Measurements from ENCODE around the gene OTOF. TPM values are rescaled to one million over a fixed set of nuclear protein-coding genes. Genes with fewer than 3 reads are reported as not detected.
A peak's percentile ranks its signal among the peaks of the same experiment; 100 is the strongest.

Gene OTOF
- total and polyA plus RNA-seq, 2 experiments from 2014 or later: 0.21 to 0.23 TPM

GRCh38 chr2:26479131-26479788 lies 1.3 kb upstream of the OTOF start:
- Histone ChIP-seq H4K20me1 (replicated peaks; ENCODE audit: insufficient read depth) (no peaks in the 10 kb centered on the region), H3K4me2 (no peak overlapping the region), H2AFZ (peak overlapping the region; percentile 32; the same call in 1 of the 2 replicates), H3K36me3 (ENCODE audit: insufficient read depth) (no peaks in the 10 kb centered on the region), H3K27me3 (ENCODE audit: insufficient read depth) (no peaks in the 10 kb centered on the region), H3K4me3 (no peak overlapping the region), H3F3A (replicated peaks; ENCODE audit: low read depth) (no peaks in the 10 kb centered on the region), H3K9me2 (ENCODE audit: insufficient read depth) (no peaks in the 10 kb centered on the region), H3K79me2 (replicated peaks; ENCODE audit: insufficient read depth) (no peaks in the 10 kb centered on the region), H3K27ac (ENCODE audit: low read depth) (no peak overlapping the region), H3K4me1 (ENCODE audit: insufficient read depth) (peaks cover 7% of the 10 kb centered on the region; the same call in 1 of the 2 replicates)
- Mint-ChIP-seq H3K4me3 (no peak overlapping the region), H3K4me1 (peaks cover 4% of the 10 kb centered on the region), H3K27ac (no peak overlapping the region), H3K27me3 (ENCODE audit: insufficient read depth, low read depth, poor library complexity) (peaks cover 9% of the 10 kb centered on the region), H3K36me3 (ENCODE audit: low read depth) (no peaks in the 10 kb centered on the region), H3K9me3 (no peaks in the 10 kb centered on the region)
- TF ChIP-seq NANOG (IDR thresholded peaks at IDR 0.05; ENCODE audit: borderline replicate concordance) (no peak), ETS1 (IDR thresholded peaks at IDR 0.05) (no peak), CREB1 (CRISPR knock-in tag; IDR thresholded peaks at IDR 0.05; ENCODE audit: low read depth) (no peak), EZH2 (IDR thresholded peaks at IDR 0.05; ENCODE audit: low read depth, unreplicated experiment) (no peak), ZNF114 (CRISPR knock-in tag; IDR thresholded peaks at IDR 0.05) (no peak), POLR2AphosphoS5 (IDR thresholded peaks at IDR 0.05; ENCODE audit: low read depth) (no peak), STAT1 (IDR thresholded peaks at IDR 0.05; ENCODE audit: unreplicated experiment) (no peak), ZNF331 (CRISPR knock-in tag; IDR thresholded peaks at IDR 0.05; ENCODE audit: low read depth) (no peak), JUNB (IDR thresholded peaks at IDR 0.05; ENCODE audit: unreplicated experiment) (no peak)
- TF ChIP-seq, protein P1, sequence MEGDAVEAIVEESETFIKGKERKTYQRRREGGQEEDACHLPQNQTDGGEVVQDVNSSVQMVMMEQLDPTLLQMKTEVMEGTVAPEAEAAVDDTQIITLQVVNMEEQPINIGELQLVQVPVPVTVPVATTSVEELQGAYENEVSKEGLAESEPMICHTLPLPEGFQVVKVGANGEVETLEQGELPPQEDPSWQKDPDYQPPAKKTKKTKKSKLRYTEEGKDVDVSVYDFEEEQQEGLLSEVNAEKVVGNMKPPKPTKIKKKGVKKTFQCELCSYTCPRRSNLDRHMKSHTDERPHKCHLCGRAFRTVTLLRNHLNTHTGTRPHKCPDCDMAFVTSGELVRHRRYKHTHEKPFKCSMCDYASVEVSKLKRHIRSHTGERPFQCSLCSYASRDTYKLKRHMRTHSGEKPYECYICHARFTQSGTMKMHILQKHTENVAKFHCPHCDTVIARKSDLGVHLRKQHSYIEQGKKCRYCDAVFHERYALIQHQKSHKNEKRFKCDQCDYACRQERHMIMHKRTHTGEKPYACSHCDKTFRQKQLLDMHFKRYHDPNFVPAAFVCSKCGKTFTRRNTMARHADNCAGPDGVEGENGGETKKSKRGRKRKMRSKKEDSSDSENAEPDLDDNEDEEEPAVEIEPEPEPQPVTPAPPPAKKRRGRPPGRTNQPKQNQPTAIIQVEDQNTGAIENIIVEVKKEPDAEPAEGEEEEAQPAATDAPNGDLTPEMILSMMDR (conservative IDR thresholded peaks at IDR 0.05; ENCODE audit: low read depth in 2 of 2): no peak
- peak; percentile 8; the same call in 1 of the 3 replicates for ATAC-seq
- no peak for DNase-seq (ENCODE audit: low spot score)

DNA sequence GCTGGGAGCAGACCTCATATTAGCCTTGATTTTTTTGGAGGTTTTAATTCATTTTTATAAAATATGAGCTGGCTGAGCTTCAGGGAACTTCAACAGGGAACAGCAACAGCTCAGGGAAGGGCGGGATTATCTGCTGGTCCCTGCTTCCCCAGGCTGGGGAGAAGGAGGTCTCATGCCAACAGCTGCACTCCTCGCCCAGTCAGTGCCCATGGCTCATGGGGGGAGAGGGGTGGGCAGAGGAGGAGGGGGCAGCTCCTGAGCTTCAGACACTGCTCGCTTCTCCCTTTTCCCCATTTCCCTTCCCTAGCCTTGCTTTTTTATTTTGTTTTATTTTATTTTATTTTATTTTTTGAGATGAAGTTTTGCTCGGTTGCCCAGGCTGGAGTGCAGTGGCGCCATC lies 442 bp upstream of the OTOF start:
- H3K9me3 Mint-ChIP-seq: no peaks in the 10 kb centered on the region
- peaks cover 4% of the 10 kb centered on the region for H3K4me1 Mint-ChIP-seq
- no peak for ATAC-seq
- TF ChIP-seq STAT1 (IDR thresholded peaks at IDR 0.05; ENCODE audit: unreplicated experiment): no peak
- no peak for TF ChIP-seq ETS1 (IDR thresholded peaks at IDR 0.05)
- no peak for TF ChIP-seq EZH2 (IDR thresholded peaks at IDR 0.05; ENCODE audit: low read depth, unreplicated experiment)
- TF ChIP-seq POLR2AphosphoS5 (IDR thresholded peaks at IDR 0.05; ENCODE audit: low read depth): no peak
- TF ChIP-seq ZNF462 (CRISPR knock-in tag; IDR thresholded peaks at IDR 0.05): no peak
- TF ChIP-seq ZNF331 (CRISPR knock-in tag; IDR thresholded peaks at IDR 0.05; ENCODE audit: low read depth): no peak

More for the DNA sequence above, 442 bp upstream of the OTOF start:
- Mint-ChIP-seq H3K4me3 (no peak overlapping the region), H3K27ac (no peak overlapping the region), H3K27me3 (ENCODE audit: insufficient read depth, low read depth, poor library complexity) (peaks cover 9% of the 10 kb centered on the region), H3K36me3 (ENCODE audit: low read depth) (no peaks in the 10 kb centered on the region)
- no peaks in the 10 kb centered on the region for H3K27me3 ChIP-seq (ENCODE audit: insufficient read depth)
- no peaks in the 10 kb centered on the region for H3K9me2 ChIP-seq (ENCODE audit: insufficient read depth)
- H3F3A ChIP-seq (replicated peaks; ENCODE audit: low read depth): no peaks in the 10 kb centered on the region
- H3K4me2 ChIP-seq: no peak overlapping the region
- no peaks in the 10 kb centered on the region for H3K36me3 ChIP-seq (ENCODE audit: insufficient read depth)
- H2AFZ ChIP-seq: no peak overlapping the region
- no peak for DNase-seq (ENCODE audit: low spot score)
- H4K20me1 ChIP-seq (replicated peaks; ENCODE audit: insufficient read depth): no peaks in the 10 kb centered on the region
- peaks cover 7% of the 10 kb centered on the region; the same call in 1 of the 2 replicates for H3K4me1 ChIP-seq (ENCODE audit: insufficient read depth)
- no peaks in the 10 kb centered on the region for H3K79me2 ChIP-seq (replicated peaks; ENCODE audit: insufficient read depth)
- no peak overlapping the region for H3K27ac ChIP-seq (ENCODE audit: low read depth)
- no peak overlapping the region for H3K4me3 ChIP-seq

All from GM23338 (cell line).